HK-2 (cell line): ENCODE measurements around the gene CNNM3.
A peak's percentile ranks its signal among the peaks of the same experiment; 100 is the strongest.
"Not testable (repeated sequence)": the region's sequence is repeated elsewhere in the genome, so short reads cannot be mapped to it uniquely, and the experiment has no call there.

ENCODE experiments used
- DNase-seq: peaks from one replicate; pipeline ENCODE4 v3.0.0-alpha.2; 2018; ENCODE audit not compliant: unreplicated experiment

Gene CNNM3

GRCh38 chr2:96798733-96799622, 17.1 kb upstream of the CNNM3 start:
- DNase-seq = no peak

DNA sequence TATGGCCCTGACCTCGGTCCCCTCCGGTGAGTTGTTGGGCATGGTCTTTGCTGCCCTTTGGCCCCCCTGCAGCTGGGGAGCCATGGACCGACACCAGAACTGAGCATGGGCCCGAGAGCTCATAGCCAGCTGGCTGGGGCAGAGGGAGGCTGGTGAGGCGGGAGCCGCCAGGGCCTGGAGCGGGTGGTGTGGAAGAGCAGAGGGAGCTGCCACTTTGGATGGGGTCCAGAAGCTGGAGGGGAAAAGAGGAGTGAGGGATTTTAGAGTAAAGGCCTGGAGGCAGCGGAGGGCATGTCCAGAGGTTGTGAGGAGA, 16.5 kb upstream of the CNNM3 start:
- no peak for DNase-seq

GRCh38 chr2:96800061-96801004, 15.7 kb upstream of the CNNM3 start:
- no peak for DNase-seq

DNA sequence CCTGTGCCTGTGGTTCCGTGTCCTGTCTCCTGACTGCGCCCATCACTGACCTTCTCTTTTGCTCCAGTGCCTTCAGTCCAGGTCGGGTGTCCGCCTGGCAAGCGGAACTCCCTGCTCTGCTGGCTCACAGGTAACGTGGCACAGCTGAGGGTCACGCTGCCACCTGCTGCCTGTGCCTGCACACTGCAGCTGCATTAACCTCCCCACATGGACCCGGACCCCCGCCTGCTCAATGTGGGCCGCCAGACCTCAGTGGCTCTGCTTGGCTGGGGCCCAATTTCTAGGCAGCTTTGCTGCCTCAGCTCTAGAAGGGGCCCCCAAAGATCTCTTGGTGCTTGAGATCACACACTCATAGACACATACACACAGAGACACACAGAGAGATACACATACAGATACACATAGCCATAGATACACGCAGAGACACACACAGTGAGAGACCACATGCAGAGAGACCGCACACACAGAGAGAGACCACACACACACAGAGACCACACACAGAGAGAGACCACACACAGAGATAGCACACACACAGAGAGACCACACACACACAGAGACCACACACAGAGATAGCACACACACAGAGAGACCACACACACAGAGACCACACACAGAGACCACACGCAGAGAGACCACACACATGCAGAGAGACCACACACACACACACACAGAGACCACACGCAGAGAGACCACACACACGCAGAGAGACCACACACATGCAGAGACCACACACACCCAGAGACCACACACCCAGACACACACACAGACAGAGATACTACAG, 14.9 kb upstream of the CNNM3 start:
- peak; percentile 65 for DNase-seq

GRCh38 chr2:96801786-96802595, 14.1 kb upstream of the CNNM3 start:
- DNase-seq = peak; percentile 36

GRCh38 chr2:96802721-96803120, 13.3 kb upstream of the CNNM3 start:
- no peak for DNase-seq

DNA sequence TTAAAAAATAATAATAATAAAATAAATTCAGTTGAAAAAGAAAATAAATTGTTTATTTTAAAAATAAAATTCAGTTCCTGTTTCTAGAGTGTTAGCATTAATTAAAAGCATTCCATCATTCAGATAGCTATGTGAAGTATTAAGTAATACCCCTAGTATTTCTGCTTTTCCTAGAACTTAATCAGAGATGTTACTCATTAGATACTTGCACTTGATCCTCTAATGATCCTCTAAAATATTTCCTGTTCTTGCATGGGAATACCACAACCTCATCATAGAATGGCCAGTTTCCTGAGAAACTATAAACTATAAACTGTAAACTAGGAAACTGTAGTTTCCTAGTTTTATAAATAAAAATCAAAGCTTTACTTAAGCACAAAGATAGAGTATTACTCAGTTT, 11.1 kb upstream of the CNNM3 start:
- DNase-seq = no peak

GRCh38 chr2:96805946-96806345, 10.1 kb upstream of the CNNM3 start:
- not testable (repeated sequence) for DNase-seq

- DNase-seq = no peak
Measured at GRCh38 chr2:96806468-96807126, 9.5 kb upstream of the CNNM3 start.

DNA sequence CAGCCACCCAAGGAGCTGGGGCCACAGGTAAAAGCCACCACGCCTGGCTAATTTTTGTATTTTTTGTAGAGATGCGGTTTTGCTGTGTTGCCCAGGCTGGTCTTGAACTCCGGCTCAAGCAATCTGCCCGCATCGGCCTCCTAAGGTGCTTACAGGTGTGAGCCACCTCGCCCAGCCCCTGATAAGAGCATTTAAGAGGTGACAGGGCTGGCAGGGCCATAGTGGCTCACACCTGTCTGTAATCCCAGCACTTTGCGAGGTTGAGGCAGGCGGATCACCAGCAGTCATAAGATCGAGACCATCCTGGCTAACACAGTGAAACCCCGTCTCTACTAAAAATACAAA, 9.0 kb upstream of the CNNM3 start:
- no peak for DNase-seq

GRCh38 chr2:96808176-96808837, 7.8 kb upstream of the CNNM3 start:
- DNase-seq = no peak

- DNase-seq = no peak
Measured at GRCh38 chr2:96809216-96809882, 6.7 kb upstream of the CNNM3 start.

DNA sequence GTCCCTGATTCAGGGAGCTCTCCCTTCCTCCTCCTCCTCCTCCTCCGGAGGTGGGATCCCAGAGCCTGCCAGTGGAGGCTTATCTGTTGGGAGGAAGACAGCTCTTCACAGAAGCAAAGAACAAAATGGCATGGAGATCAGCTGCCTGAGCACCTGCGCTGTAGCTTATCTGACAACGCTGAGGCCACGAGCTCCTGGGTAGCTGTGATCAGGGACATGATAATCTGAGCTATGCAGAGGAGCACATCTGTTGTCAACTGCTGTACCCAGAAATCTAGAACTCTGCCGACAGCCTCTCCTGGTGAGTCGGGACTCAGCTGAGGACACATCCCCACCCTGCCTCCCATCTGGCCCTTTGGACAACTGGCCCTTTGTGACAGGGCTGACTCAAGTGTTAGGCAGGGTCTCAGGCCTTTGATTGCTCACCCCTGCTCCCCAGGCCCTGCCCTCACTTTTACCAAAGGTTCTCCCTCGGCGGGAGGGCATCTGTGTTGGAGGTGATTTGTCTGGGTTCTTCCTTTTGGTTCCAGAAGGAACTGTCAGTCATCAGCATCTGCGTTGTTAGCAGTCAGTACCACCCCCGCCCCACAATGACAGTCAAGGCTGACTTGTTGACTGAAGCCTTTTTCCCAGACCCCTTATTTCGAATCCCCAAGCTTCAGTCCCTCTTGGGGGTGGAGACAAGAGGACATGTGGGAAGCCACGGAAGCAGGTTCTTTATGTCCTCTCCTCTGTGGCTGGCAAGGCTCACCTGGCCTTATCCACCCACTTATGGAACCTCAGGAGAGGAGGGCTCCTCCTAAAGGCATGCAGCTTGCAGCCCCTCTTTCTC, 5.9 kb upstream of the CNNM3 start:
- DNase-seq = no peak

- no peak for DNase-seq
Measured at GRCh38 chr2:96810783-96811192, 5.3 kb upstream of the CNNM3 start.

GRCh38 chr2:96811917-96812316, 4.2 kb upstream of the CNNM3 start:
- no peak for DNase-seq

DNA sequence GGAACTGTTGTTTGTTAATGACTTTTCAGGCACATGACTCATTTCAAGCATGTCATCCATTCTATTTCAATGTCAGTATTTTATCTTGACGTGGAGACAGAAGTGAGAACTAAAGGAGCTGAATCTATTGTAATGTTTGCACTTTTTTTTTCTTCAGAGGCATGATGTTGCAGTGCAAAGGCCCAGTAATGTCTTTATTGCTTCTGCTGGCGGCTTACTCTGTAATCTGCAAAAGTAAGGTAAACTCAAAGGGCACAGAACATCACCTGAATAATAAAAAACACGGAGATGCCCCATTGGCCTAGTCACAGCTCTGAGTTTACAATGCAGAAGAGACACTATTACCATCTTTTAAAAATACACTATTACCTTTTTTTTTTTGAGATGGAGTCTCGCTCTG, 2.4 kb upstream of the CNNM3 start:
- DNase-seq = no peak

GRCh38 chr2:96815326-96816126, 542 bp upstream of the CNNM3 start:
- peak; percentile 49 for DNase-seq
